Effector memory CD8-positive, alpha-beta T cell (primary cell): ENCODE measurements around the gene SRSF12.
"Not testable (repeated sequence)": the region's sequence is repeated elsewhere in the genome, so short reads cannot be mapped to it uniquely, and the experiment has no call there.

ENCODE experiments used
- ATAC-seq: fragments of 150-1000 bp; cut with Tn5 transposase; replicated peaks from 2 replicates; pipeline ENCODE4 v1.10.0; 2021; ENCODE audit warnings: mild to moderate bottlenecking, moderate library complexity
- DNase-seq, 3 experiments: peaks; one replicate each; pipeline ENCODE4 v3.0.0; 2021
- H3K27ac Mint-ChIP-seq, 2 donors: one replicate each; pipeline ENCODE4 v1.8.0; 2022; ENCODE audit warnings: mild to moderate bottlenecking in 2 of 2, mixed read lengths in 2 of 2, moderate library complexity in 2 of 2
- H3K27me3 Mint-ChIP-seq, 2 donors: one replicate each; pipeline ENCODE4 v1.8.0; 2022; ENCODE audit warnings: mixed read lengths in 2 of 2
- H3K36me3 Mint-ChIP-seq: one replicate; pipeline ENCODE4 v1.8.0; 2022; ENCODE audit warnings: mild to moderate bottlenecking, moderate library complexity, mixed read lengths; ENCODE audit not compliant: insufficient read depth
- H3K4me1 Mint-ChIP-seq, 2 donors: one replicate each; pipeline ENCODE4 v1.8.0; 2022; ENCODE audit warnings: low read depth in 2 of 2, mixed read lengths in 2 of 2
- H3K4me3 Mint-ChIP-seq, 2 donors: one replicate each; pipeline ENCODE4 v1.8.0; 2022; ENCODE audit warnings: mild to moderate bottlenecking in 2 of 2, mixed read lengths in 2 of 2, moderate library complexity in 2 of 2
- H3K9me3 Mint-ChIP-seq, 2 donors: one replicate each; pipeline ENCODE4 v1.8.0; 2022; ENCODE audit warnings: mixed read lengths in 2 of 2

SRSF12 gene

GRCh38 chr6:89073840-89074239, 44.0 kb downstream of the SRSF12 start:
- H3K27ac Mint-ChIP-seq = no peak overlapping the region
- H3K27me3 Mint-ChIP-seq = peaks cover 6 to 8% of the 10 kb centered on the region in 2 donors
- no peaks in the 10 kb centered on the region for H3K9me3 Mint-ChIP-seq
- ATAC-seq = no peak
- no peaks in the 10 kb centered on the region for H3K36me3 Mint-ChIP-seq
- H3K4me3 Mint-ChIP-seq = no peak overlapping the region
- no peak for DNase-seq
- H3K4me1 Mint-ChIP-seq = peaks cover 0 to 3% of the 10 kb centered on the region in 2 donors

- no peaks in the 10 kb centered on the region for H3K9me3 Mint-ChIP-seq
- no peak overlapping the region for H3K4me3 Mint-ChIP-seq
- DNase-seq (no peak), ATAC-seq (no peak)
- no peaks in the 10 kb centered on the region for H3K36me3 Mint-ChIP-seq
- peaks cover 6 to 9% of the 10 kb centered on the region in 2 donors for H3K27me3 Mint-ChIP-seq
- H3K27ac Mint-ChIP-seq = no peak overlapping the region
- peaks cover 0 to 1% of the 10 kb centered on the region in 2 donors for H3K4me1 Mint-ChIP-seq
These were observed 44.8 kb downstream of the SRSF12 start for GRCh38 chr6:89073014-89073620.

GRCh38 chr6:89071036-89071435, 46.8 kb downstream of the SRSF12 start:
- H3K27ac Mint-ChIP-seq = no peak overlapping the region
- ATAC-seq (no peak), DNase-seq (no peak)
- peaks cover 15 to 24% of the 10 kb centered on the region in 2 donors for H3K27me3 Mint-ChIP-seq
- H3K4me1 Mint-ChIP-seq = no peaks in the 10 kb centered on the region
- H3K4me3 Mint-ChIP-seq = no peak overlapping the region
- no peaks in the 10 kb centered on the region for H3K36me3 Mint-ChIP-seq
- no peaks in the 10 kb centered on the region for H3K9me3 Mint-ChIP-seq

- Mint-ChIP-seq H3K36me3 (no peaks in the 10 kb centered on the region), H3K27me3 (peaks cover 15 to 24% of the 10 kb centered on the region in 2 donors), H3K9me3 (no peaks in the 10 kb centered on the region), H3K4me1 (no peaks in the 10 kb centered on the region), H3K4me3 (no peak overlapping the region), H3K27ac (peak overlapping the region in 1 of 2 donors; percentile 46)
- DNase-seq (no peak), ATAC-seq (no peak)
These were observed 48.2 kb downstream of the SRSF12 start for GRCh38 chr6:89069536-89070163.

GRCh38 chr6:89068695-89069094, 49.2 kb downstream of the SRSF12 start:
- no peak for DNase-seq
- Mint-ChIP-seq H3K9me3 (no peaks in the 10 kb centered on the region), H3K27me3 (peaks cover 15 to 24% of the 10 kb centered on the region in 2 donors), H3K4me3 (no peak overlapping the region), H3K27ac (no peak overlapping the region), H3K4me1 (no peaks in the 10 kb centered on the region), H3K36me3 (no peaks in the 10 kb centered on the region)
- no peak for ATAC-seq

- Mint-ChIP-seq H3K27me3 (peaks cover 15 to 24% of the 10 kb centered on the region in 2 donors), H3K27ac (no peak overlapping the region), H3K36me3 (no peaks in the 10 kb centered on the region), H3K4me3 (no peak overlapping the region), H3K4me1 (no peaks in the 10 kb centered on the region), H3K9me3 (no peaks in the 10 kb centered on the region)
- ATAC-seq (no peak), DNase-seq (no peak)
These were observed 50.1 kb downstream of the SRSF12 start for GRCh38 chr6:89067796-89068195.

- Mint-ChIP-seq H3K4me3 (no peak overlapping the region), H3K36me3 (no peaks in the 10 kb centered on the region), H3K27ac (no peak overlapping the region), H3K27me3 (peaks cover 15 to 24% of the 10 kb centered on the region in 2 donors), H3K9me3 (no peaks in the 10 kb centered on the region), H3K4me1 (no peaks in the 10 kb centered on the region)
- DNase-seq (no peak), ATAC-seq (no peak)
These were observed 50.8 kb downstream of the SRSF12 start for GRCh38 chr6:89066940-89067646.

- H3K27ac Mint-ChIP-seq, H3K9me3 Mint-ChIP-seq, DNase-seq, H3K4me1 Mint-ChIP-seq, H3K4me3 Mint-ChIP-seq, H3K36me3 Mint-ChIP-seq, ATAC-seq: not testable (repeated sequence)
- H3K27me3 Mint-ChIP-seq = peaks cover 15 to 21% of the 10 kb centered on the region in 2 donors
These were observed 51.8 kb downstream of the SRSF12 start for GRCh38 chr6:89066121-89066520.

GRCh38 chr6:89064931-89065330, 52.9 kb downstream of the SRSF12 start:
- H3K36me3 Mint-ChIP-seq, DNase-seq, H3K9me3 Mint-ChIP-seq, H3K4me1 Mint-ChIP-seq, H3K4me3 Mint-ChIP-seq, H3K27ac Mint-ChIP-seq, ATAC-seq: not testable (repeated sequence)
- H3K27me3 Mint-ChIP-seq = peaks cover 15 to 16% of the 10 kb centered on the region in 2 donors

- Mint-ChIP-seq H3K4me1 (no peaks in the 10 kb centered on the region), H3K4me3 (no peak overlapping the region), H3K27ac (no peak overlapping the region), H3K9me3 (no peaks in the 10 kb centered on the region), H3K27me3 (peaks cover 9 to 16% of the 10 kb centered on the region in 2 donors), H3K36me3 (no peaks in the 10 kb centered on the region)
- ATAC-seq (no peak), DNase-seq (no peak)
These were observed 54.0 kb downstream of the SRSF12 start for GRCh38 chr6:89063881-89064280.

GRCh38 chr6:89059227-89059626, 58.6 kb downstream of the SRSF12 start:
- ATAC-seq = no peak
- DNase-seq = no peak
- Mint-ChIP-seq H3K4me1 (no peaks in the 10 kb centered on the region), H3K36me3 (no peaks in the 10 kb centered on the region), H3K9me3 (no peaks in the 10 kb centered on the region), H3K27ac (no peak overlapping the region), H3K27me3 (no peaks in the 10 kb centered on the region), H3K4me3 (no peak overlapping the region)

- Mint-ChIP-seq H3K36me3 (no peaks in the 10 kb centered on the region), H3K4me1 (no peaks in the 10 kb centered on the region), H3K9me3 (no peaks in the 10 kb centered on the region), H3K27ac (no peak overlapping the region), H3K4me3 (no peak overlapping the region), H3K27me3 (no peaks in the 10 kb centered on the region)
- no peak for DNase-seq
- ATAC-seq = no peak
These were observed 59.2 kb downstream of the SRSF12 start for GRCh38 chr6:89058627-89059026.

- Mint-ChIP-seq H3K9me3 (no peaks in the 10 kb centered on the region), H3K27me3 (no peaks in the 10 kb centered on the region), H3K36me3 (no peaks in the 10 kb centered on the region), H3K4me3 (no peak overlapping the region), H3K4me1 (no peaks in the 10 kb centered on the region), H3K27ac (no peak overlapping the region)
- DNase-seq (no peak), ATAC-seq (no peak)
These were observed 60.1 kb downstream of the SRSF12 start for GRCh38 chr6:89057759-89058158.

GRCh38 chr6:89054208-89054607, 63.7 kb downstream of the SRSF12 start:
- no peak overlapping the region for H3K27ac Mint-ChIP-seq

More at GRCh38 chr6:89054208-89054607, 63.7 kb downstream of the SRSF12 start:
- no peaks in the 10 kb centered on the region for H3K27me3 Mint-ChIP-seq
- H3K4me1 Mint-ChIP-seq = peaks cover 5% of the 10 kb centered on the region in 2 donors
- ATAC-seq = no peak
- no peaks in the 10 kb centered on the region for H3K36me3 Mint-ChIP-seq
- no peak overlapping the region for H3K4me3 Mint-ChIP-seq
- no peak for DNase-seq
- no peaks in the 10 kb centered on the region for H3K9me3 Mint-ChIP-seq
